HG02678 (cell line): ENCODE data around the gene CHPF.

ENCODE experiments used
- ATAC-seq: cut with Tn5 transposase; IDR thresholded peaks from one replicate; pipeline ENCODE4 v1.9.1; 2021; ENCODE audit warnings: mild to moderate bottlenecking, moderate library complexity; ENCODE audit not compliant: unreplicated experiment

Gene CHPF

DNA sequence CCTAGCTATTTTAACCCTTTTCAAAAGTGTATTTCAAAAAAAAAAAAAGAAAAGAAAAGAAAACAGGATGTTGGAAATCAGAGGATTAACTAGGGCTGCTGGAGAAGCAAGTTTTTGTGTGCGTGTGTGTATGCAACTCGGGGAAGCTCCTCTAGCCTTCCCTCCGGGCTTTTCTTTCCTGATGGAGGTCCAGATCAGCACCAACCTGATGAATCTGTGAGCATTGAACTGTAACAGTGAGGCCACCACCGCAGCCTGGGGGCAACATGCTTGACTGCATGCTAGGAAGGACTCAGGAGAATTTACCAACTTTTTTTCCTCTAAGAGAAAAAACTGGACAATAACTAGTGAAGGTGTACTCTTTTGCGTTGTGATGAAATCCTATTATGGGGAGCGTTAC is 25.4 kb upstream of the CHPF start:
- no peak for ATAC-seq

DNA sequence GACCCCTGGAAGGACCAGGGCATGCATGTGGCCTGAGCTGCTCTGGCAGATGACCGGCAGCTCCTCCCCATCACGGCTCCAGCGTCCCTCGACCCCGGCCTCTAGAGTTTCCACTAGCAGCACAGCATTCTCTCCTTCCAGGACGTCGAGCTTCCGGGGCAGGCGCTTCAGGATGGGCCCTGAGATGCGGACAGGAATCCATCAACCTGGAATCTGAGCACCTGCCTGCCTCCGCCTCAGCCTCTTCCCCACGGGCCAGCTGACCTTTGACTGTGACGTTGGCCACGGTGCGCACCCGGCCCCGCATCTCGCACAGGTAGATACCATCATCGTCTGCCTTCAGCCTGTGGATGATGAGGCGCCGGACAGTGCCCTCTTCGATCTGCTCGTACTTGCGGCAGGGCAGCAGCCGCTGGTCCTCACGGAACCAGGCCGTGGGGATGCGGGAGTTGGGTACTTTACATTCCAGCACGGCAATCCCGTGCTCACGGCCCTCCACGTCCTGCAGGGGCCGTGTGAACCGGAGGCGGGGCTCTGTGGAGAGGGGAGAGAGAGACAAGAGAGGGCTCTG is 24.3 kb upstream of the CHPF start:
- ATAC-seq = no peak

DNA sequence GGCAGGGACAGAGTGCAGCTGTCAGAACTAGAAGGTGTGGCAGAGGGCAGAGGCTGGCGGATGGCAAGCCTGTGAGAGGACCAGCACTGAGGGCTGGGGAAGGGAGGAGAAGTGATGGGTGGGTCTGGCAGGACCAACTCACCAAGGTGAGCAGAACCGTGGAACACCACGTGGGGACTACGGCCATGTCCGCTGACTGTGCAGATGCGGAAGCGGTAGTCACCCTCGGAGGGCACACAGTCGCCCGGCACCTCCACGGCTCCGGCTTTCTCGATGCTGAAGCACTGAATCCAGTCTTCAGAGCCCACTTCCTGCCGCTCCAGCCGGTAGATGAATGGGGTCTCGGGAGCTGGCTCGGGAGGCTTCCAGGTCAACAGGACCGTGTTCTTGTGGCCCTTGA is 23.5 kb upstream of the CHPF start:
- ATAC-seq = no peak

DNA sequence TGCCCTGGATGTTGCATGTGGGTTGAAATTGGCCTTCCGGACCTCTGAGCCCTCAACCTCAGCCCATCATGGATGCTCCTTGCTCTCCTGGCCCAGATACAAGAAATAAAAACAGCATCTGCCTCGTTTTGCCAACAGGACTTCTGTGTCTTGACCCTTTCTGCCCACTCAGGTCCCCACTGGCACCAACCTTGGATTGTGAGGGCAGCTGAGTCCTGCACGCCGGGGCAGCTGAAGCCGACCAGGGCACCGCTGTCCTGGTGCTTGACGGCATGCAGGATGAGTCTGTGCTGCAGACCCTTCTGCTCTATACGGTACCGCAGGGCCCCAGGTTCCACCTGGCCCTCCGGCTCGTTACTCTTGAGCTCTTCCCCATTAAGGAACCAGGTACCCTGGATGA is 23.0 kb upstream of the CHPF start:
- ATAC-seq = no peak

DNA sequence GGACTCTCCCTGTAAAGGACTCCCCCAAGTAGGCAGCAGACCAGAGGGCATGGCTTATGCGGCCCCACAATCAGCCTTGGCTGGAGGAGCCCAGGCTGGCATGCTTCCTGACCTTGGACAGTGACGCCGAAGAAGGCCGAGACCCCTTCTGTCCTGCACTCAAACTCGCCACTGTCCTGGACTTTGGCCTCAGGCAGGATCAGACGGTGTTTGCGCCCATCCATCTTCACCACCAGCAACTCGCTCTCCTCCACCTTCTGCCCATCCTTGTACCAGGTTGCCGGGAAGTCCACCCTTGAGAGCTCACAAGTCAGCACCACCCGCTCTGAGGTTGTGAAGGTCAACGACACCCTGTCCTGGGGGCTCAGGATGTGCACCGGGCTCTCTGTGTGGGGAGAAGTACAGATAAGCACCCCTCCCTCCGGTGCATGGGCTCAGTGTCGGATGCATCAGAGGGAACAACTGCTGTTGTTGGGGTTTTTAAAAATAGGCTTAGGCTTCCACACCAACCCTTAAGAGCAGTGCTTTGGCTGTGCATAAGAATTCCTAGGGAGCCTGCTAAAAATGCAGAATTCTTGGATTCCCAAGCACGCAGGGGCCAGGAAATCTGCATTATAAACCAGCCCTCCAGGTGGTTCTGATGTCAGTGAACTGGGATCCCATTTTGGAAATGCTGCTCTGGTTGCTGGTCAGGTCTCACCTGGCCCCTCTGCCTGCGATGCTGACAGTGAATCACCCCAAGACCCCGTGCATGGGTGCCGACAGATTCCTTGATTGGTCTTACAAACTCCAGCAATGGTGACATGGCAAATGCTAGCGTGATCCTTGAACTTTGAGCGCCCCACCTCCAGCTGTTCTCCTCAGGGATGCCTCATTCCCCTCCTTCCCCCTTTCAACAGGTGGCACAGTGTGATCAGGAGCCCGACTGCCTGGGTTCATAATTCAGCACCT is 21.8 kb upstream of the CHPF start:
- ATAC-seq = no peak

DNA sequence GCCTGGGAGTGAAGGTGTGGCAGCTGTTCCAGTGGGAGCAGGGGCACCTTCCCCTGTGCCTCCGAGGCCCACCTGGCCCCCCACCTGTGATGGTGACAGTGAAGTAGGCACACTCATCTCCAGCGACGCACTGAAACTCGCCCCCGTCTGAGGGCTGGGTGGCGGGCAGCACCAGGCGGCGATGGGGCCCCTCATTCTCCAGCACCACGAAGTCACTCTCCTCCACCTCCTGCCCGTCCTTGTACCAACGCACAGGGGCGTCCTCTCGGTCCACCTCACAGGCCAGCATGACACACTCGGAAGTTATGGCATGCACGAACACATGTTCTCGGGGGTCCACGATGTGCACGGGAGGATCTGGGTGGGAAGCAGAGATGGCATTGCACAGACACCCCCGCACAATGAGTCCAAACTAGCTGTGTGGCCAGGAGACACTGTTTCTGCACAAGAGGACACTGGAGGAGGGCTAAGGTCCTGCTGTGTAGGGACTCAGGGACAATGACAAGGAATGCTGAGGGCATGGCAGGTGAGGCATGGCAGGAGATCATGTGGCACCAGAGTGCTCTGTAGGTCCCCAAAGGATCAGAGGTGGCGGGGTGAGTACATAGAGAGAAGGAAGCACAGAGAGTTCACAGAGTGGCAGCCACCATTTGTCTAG is 19.8 kb upstream of the CHPF start:
- ATAC-seq = no peak

DNA sequence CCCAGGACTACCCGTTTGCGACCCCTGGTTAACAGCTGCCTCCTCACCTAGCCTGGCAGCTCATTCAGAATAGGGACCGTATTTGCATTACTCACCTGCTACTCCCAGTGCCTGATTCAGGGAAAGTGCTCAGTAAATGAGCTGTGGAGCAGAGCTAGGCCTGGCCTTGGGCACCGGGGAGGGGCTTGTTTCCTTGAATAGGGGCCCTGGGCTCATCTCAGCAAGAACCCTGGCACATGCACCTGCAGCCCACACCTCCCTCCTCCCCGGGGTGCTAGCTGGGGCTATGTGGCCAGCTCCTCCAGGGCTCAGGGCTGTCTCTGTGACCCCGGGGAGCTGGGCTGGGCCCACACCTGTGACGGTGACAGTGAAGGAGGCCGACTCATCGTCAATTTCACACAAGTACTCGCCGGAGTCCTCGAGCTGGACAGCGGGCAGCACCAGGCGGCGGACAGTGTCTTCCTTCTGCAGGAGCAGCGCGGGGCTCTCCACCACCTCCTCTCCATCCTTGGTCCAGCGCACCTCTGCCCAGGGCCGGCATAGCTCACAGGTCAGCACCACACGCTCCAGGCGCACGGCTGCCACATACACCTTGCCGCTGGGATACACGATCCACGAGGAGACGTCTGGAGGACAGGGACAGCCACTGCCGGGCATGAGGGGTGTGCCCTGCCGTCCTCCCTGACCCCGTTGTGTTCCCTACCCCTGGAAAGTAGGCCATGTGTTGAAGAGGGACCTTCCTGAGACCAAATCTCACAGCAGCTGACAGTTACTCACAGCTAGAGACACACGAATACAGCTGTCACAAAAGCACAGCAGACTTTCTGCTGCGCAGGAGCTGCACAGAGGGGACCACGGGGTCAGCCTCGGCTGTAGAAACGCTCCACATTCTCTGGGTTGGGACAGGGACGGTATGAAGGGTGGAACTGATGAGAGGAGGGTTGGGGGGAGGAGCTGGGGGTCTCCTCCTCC is 18.7 kb upstream of the CHPF start:
- ATAC-seq = no peak

DNA sequence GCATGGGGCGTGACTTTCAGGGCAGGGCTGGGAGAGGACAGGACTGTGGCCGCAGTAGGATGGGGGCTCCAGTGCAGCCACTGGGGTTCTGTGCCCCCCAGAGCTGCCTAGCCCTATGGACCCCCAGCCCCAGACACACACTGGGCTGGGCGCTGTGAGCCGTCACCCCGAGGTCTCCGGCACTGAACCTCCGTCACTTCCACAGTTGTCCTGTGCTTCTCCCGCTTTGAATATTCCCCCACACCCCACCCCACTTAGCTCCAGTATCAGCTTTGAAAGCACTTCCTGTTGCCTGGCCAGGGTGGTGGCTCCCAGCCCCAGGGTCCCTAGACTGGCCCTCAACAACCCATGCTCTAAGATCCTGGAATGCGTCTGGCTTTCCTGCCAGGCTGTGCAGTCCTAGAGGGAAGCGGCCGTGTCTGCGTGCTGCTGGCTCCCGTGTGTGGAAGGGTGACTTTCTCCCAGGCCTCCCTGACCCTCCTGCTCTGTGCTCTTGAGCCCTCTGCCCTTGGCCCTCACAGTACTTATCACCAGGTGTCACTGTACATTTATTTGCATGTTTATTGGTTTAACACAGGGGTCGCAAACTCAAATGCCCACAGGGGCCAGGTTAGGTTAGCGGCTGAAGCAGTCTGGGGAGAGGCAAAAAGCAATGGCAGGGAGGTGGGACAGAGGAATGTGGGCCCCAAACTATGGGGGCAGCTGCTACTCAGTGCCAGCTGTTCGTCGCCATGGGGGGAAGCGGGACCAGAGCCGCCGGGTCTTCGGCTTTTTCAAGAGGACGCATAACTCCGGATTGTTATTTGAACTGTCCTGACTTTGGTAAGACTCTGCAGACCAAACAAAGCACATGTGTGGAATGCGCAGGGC is 17.8 kb upstream of the CHPF start:
- ATAC-seq = no peak

DNA sequence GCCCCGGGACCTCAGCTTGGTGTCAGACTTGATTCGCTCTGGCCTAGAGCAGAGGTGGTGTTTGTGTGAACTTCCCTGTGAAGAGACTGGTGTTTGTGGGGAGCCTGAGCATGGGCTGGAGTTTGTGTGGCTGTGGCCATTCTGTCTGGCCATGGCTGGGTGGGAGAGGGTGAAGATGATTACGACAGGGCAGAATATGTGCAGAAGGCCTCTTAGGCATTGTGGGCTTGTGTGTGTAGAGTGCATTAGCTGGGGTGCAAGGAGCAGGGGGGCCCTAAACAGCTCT is 17.2 kb upstream of the CHPF start:
- ATAC-seq = no peak

DNA sequence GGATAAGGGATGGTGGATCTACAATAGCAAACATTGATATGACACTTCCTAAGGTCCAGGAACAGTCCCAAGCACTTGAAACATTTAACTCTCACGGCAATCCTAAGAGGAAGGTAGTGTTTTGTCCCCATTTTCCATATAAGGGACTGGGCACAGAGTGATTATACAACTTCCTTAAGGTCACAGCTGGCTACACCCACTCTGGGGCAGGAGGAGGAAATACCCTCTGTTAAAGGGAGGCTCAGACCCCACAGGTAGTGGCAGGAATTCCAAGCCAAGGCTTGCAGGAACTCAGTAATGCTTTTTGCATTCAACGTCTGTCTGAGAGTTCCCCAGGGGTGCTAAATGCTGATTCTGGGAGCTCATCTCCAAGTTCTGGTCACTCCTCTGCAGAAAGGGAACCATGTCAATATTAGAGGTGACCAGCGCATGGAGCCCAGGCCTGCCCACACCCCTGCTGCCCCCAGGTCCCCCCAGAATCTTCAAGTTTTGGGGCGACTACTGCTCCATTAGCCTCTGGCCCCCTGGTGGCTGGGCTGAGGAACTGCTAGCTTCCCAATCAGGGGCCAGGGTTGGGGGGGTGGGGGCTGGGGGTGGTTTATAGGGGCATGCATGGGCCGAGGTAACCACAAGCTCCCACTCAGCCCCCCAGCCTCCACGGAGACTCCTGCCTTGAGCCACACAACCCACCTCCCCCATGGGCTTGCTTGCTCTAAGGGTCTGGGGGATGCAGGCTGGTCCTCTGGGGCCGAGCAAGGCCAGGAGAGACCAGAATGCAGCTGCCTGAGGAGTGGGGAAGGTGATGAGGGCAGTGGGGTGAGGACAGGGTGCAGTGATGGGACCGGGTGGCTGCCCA is 16.7 kb upstream of the CHPF start:
- ATAC-seq = peak; percentile 43

DNA sequence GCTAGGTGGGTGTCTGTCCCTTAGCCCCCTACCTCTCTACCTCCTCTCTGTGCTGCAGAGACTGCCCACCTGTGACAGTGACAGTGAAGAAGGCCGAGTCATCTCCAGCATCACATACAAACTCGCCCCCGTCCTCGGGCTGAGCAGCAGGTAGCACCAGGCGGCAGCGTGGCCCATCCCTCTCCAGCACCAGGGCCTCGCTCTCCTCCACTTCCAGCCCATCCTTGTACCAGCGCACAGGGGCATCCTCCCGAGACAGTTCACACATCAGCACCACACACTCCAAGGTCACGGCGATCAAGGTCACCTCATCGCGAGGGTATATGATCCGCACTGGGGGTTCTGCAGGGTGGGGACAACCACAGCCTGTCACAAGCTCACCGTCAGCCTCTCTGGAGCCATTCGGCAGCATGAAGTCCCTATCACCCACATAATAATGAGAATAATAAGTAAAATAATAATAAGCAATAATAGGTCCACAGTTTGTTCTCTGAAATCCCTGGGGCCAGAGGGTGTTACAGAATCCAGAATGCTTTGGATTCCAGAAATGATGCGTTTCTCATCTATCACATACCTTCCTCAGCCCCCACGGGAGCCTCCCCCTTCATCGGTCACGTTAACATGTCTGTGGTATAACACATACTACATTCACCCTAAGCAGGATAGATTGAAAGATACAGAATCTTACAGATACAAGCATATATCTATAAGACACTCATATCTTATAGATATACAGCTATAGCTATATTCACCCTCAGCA is 15.7 kb upstream of the CHPF start:
- ATAC-seq = no peak

DNA sequence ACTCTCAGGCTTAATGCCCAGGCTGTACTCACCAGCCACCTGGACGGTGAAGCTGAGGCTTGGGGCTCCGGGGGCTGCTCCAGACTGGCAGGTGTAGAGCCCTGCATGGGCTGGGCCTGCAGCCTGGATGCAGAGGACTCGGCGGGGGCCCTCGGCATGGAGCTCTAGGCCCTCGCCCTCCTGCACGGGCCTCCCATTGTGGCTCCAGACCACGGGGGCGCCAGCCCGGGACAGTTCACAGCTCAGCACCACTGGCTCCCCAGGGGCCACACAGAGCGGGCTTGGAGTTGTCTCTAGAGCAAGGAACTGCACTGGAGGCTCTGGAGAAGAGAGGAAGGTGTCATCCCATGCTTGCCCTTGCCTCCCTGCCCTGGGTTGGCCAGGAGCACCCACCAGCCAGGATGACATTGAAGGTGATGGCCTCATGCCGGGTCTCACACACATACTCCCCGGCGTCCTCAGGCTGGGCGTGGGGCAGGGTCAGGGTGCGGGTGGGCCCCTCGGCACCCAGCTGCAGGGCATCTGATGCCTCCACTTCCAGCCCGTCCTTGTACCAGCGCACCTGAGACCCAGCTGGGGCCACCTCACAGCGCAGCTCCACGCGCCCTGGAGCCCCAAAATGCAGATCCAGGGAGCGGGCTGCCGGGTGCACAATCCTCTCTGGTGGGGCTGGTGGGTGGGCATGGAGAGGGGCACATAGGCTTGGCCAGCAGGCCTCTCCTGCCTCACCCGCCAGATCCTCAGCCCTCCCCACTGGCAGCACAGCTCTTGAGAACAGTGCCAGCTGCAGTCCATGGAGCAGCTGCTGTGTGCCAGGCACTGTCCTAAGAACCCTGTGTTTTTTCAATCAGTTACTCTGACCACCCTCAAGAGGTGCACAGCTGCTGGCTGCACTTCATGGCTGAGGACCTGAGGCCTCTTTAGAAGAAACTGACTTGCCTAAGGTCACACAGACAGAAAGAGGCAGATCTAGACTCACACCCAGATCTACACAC is 14.5 kb upstream of the CHPF start:
- ATAC-seq = no peak

DNA sequence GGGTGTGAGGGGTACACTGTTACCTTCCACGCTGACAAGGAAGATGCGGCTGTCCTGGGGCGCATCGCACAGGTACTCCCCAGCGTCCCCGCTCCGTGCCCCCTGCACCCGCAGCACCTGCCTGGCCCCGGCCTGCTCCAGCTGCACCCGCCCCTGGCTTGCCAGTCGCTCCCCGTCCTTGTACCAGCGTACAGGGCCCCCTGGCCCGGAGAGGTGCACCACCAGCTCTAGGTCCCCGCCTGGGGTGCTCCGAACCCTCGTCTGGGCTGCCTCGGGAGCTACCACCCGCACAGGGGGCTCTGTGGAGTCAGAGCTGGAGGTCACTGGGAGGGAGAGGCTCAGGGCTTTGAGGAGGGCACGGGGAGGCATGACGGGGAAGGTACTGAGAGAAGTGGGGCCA is 13.7 kb upstream of the CHPF start:
- no peak for ATAC-seq

DNA sequence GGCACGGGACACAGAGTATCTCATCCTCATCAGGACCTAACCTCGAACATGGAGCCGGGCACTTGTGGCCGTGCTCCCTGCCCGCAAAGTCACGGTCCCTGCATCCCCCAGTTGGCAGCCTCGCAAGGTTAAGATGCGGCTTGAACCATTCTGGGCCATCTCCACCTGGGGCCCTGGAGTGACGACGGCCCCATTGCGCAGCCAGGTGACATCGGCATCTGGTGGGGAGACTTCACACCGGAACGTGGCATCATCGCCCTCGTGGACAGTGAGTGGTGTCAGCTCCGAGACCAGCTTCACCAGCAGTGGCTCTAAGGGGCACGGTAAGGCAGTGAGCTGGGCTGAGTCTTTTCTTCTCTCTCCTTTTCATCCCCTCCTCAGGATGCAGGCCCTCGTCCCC is 12.8 kb upstream of the CHPF start:
- no peak for ATAC-seq

DNA sequence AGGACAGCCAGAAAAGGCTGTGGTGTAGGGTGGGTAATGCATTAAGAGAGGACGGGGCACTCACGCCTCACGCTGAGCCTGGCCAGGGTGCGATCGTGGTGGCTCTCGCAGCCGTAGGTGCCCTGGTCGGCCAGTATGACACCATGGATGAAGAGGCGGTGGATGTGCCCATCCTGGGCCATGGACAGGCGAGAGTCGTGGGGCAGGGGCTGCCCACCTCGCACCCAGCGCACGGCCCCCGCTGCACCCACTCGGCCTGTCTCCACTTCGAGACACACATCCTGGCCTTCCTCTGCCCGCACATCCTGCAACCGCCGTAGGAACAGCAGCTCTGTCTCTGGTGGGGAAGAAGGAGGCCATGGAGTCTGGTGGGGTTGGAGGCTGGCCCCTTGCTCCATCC is 12.3 kb upstream of the CHPF start:
- ATAC-seq = no peak

DNA sequence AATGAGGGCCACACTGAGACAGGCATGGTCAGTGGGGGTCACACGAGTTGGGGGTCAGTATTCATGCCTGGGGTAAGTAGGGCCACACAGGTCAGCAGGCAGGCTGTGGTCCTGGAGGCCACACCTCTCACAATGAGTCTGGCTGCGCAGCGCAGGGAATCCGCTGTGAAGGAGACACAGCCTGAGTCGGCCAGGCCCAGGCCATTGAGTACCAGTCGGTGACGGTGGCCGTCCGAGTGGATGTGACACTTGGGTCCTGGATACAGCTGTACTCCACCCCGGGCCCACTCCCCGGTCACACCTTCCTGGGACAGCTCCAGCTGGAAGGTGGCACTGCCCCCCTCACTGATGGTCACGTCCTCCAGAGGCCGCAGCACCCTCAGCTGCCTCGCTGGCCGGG is 10.7 kb upstream of the CHPF start:
- no peak for ATAC-seq

DNA sequence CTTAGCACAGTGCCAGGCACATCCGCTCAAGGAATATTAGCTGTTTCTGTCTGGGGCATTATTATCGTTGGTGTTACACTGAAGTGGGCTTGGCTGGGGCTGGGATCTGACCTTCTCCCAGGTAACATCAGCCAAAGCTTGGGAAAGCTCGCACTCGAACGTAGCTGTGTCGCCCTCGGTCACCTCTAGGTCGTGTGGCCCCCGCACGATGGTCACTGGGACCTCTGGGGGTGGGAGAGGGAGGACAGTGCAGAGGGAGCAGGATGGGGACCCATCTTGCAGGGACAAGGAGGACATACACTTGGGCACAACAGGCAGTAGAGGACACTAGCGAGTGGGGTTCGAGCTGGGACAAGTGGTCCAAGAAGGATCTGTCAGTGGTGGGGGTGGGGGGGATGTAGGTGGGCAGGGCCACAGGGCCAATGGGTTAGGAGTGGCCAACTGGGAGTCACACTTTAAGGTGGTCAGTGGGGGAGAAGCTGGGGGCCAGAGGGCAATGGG is 9.9 kb upstream of the CHPF start:
- no peak for ATAC-seq
